ENCODE results near the gene FOXB1.

DNA sequence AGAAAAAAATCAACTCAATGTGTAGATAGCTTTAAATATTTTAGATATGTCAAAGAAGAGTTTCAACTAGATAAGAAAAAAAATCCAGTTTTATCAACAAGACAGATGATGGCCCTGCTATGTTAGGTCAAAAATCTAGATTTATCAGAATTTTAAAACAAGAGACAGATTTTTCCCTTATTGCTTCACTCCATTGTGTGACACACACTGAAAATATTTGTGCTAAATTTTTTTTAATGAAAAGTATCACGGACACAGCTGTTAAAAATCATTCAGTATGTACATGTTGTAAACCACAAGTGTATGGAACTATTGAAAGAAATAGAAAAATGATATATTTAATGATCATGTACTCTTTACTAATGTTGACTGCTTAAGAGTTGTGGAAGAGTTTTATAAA lies 43.6 kb downstream of the FOXB1 start:
- no peak for TF ChIP-seq POLR2AphosphoS5 (IDR thresholded peaks at IDR 0.05)
- TF ChIP-seq, protein P1, sequence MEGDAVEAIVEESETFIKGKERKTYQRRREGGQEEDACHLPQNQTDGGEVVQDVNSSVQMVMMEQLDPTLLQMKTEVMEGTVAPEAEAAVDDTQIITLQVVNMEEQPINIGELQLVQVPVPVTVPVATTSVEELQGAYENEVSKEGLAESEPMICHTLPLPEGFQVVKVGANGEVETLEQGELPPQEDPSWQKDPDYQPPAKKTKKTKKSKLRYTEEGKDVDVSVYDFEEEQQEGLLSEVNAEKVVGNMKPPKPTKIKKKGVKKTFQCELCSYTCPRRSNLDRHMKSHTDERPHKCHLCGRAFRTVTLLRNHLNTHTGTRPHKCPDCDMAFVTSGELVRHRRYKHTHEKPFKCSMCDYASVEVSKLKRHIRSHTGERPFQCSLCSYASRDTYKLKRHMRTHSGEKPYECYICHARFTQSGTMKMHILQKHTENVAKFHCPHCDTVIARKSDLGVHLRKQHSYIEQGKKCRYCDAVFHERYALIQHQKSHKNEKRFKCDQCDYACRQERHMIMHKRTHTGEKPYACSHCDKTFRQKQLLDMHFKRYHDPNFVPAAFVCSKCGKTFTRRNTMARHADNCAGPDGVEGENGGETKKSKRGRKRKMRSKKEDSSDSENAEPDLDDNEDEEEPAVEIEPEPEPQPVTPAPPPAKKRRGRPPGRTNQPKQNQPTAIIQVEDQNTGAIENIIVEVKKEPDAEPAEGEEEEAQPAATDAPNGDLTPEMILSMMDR (IDR thresholded peaks at IDR 0.05): no peak
- TF ChIP-seq POLR2A (IDR thresholded peaks at IDR 0.05): no peak

Data from transverse colon (tissue), 4 donors.